ENCODE measurements around the gene MAGI1. TPM values are rescaled to one million over a fixed set of nuclear protein-coding genes. Genes with fewer than 3 reads are reported as not detected.
"Not testable (repeated sequence)": the region's sequence is repeated elsewhere in the genome, so short reads cannot be mapped to it uniquely, and the experiment has no call there.

MAGI1 gene
- total RNA-seq, 1 experiment from 2014 or later: 58.2 TPM

DNA sequence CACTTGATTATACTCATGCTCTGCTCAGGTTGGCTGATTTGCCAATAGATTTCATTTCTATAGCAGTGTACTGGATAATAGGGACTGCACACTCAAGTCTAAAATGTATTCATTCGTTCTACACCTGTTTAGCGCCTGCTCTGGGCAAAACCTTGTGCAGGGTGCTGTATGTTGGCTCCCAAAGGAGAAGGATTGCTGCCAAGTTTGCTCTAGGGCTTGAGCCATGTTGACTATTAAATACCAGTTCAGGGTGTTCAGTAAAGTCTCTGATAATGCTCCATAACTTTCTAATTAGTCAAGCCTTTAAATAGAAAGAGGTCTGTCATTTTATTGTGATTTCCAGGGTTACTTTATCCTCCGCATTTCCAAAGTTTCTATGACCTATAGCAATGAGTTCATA, 470.2 kb downstream of the MAGI1 start:
- CTCF ChIA-PET: no interaction called here
- Mint-ChIP-seq H3K9me3 (peaks cover 2% of the 10 kb centered on the region; the same call in 1 of the 2 replicates), H3K4me1 (peaks cover 18% of the 10 kb centered on the region), H3K4me3 (no peak overlapping the region), H3K27me3 (ENCODE audit: low read depth) (no peaks in the 10 kb centered on the region), H3K27ac (no peak overlapping the region), H3K36me3 (no peaks in the 10 kb centered on the region)
- POLR2A ChIA-PET: interaction anchor here (0.7 kb wide), 1 partner anchor 106 kb away, joined by 3 read pairs; no protein-coding TSS in a partner anchor
- TF ChIP-seq ZNF671 (CRISPR knock-in tag; IDR thresholded peaks at IDR 0.05): no peak
- TF ChIP-seq ZBTB21 (CRISPR knock-in tag; IDR thresholded peaks at IDR 0.05; ENCODE audit: borderline replicate concordance): no peak
- TF ChIP-seq, protein P1, sequence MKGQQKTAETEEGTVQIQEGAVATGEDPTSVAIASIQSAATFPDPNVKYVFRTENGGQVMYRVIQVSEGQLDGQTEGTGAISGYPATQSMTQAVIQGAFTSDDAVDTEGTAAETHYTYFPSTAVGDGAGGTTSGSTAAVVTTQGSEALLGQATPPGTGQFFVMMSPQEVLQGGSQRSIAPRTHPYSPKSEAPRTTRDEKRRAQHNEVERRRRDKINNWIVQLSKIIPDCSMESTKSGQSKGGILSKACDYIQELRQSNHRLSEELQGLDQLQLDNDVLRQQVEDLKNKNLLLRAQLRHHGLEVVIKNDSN (CRISPR knock-in tag; IDR thresholded peaks at IDR 0.05): no peak
- TF ChIP-seq JAZF1 (CRISPR knock-in tag; IDR thresholded peaks at IDR 0.05): no peak
- TF ChIP-seq ETV6 (CRISPR knock-in tag; IDR thresholded peaks at IDR 0.05): no peak
- no peak for DNase-seq (ENCODE audit: low spot score)
- ATAC-seq: no peak

GRCh38 chr3:65565744-65566143, 473.0 kb downstream of the MAGI1 start:
- CTCF ChIA-PET; H3K27ac Mint-ChIP-seq; H3K36me3 Mint-ChIP-seq; ATAC-seq; H3K4me3 Mint-ChIP-seq; DNase-seq (ENCODE audit: low spot score); POLR2A ChIA-PET; H3K9me3 Mint-ChIP-seq; H3K27me3 Mint-ChIP-seq (ENCODE audit: low read depth): not testable (repeated sequence)
- H3K4me1 Mint-ChIP-seq: peaks cover 33% of the 10 kb centered on the region

- H3K36me3 Mint-ChIP-seq: no peaks in the 10 kb centered on the region
- no peak overlapping the region for H3K27ac Mint-ChIP-seq
- no peak for DNase-seq (ENCODE audit: low spot score)
- TF ChIP-seq USF2 (CRISPR knock-in tag; IDR thresholded peaks at IDR 0.05): no peak
- TF ChIP-seq, protein P2, sequence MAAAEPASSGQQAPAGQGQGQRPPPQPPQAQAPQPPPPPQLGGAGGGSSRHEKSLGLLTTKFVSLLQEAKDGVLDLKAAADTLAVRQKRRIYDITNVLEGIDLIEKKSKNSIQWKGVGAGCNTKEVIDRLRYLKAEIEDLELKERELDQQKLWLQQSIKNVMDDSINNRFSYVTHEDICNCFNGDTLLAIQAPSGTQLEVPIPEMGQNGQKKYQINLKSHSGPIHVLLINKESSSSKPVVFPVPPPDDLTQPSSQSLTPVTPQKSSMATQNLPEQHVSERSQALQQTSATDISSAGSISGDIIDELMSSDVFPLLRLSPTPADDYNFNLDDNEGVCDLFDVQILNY (CRISPR knock-in tag; IDR thresholded peaks at IDR 0.05): no peak
- TF ChIP-seq ETV6 (CRISPR knock-in tag; IDR thresholded peaks at IDR 0.05): no peak
- TF ChIP-seq JUN (CRISPR knock-in tag; IDR thresholded peaks at IDR 0.05): no peak
- TF ChIP-seq TP53 (CRISPR knock-in tag; IDR thresholded peaks at IDR 0.05): no peak
- no peak for TF ChIP-seq CTCF (IDR thresholded peaks at IDR 0.05)
- TF ChIP-seq MXD4 (CRISPR knock-in tag; IDR thresholded peaks at IDR 0.05; ENCODE audit: borderline replicate concordance): no peak
- no peak for TF ChIP-seq NR3C1 (CRISPR knock-in tag; conservative IDR thresholded peaks at IDR 0.05; ENCODE audit: low read depth)
- TF ChIP-seq GRHL2 (CRISPR knock-in tag; IDR thresholded peaks at IDR 0.05; ENCODE audit: insufficient replicate concordance, severe bottlenecking): no peak
- TF ChIP-seq, protein P3, sequence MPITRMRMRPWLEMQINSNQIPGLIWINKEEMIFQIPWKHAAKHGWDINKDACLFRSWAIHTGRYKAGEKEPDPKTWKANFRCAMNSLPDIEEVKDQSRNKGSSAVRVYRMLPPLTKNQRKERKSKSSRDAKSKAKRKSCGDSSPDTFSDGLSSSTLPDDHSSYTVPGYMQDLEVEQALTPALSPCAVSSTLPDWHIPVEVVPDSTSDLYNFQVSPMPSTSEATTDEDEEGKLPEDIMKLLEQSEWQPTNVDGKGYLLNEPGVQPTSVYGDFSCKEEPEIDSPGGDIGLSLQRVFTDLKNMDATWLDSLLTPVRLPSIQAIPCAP (CRISPR knock-in tag; IDR thresholded peaks at IDR 0.05): no peak
- TF ChIP-seq STAT6 (CRISPR knock-in tag; conservative IDR thresholded peaks at IDR 0.05; ENCODE audit: low read depth): no peak
- TF ChIP-seq, protein P4, sequence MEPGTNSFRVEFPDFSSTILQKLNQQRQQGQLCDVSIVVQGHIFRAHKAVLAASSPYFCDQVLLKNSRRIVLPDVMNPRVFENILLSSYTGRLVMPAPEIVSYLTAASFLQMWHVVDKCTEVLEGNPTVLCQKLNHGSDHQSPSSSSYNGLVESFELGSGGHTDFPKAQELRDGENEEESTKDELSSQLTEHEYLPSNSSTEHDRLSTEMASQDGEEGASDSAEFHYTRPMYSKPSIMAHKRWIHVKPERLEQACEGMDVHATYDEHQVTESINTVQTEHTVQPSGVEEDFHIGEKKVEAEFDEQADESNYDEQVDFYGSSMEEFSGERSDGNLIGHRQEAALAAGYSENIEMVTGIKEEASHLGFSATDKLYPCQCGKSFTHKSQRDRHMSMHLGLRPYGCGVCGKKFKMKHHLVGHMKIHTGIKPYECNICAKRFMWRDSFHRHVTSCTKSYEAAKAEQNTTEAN (CRISPR knock-in tag; IDR thresholded peaks at IDR 0.05): no peak
- TF ChIP-seq, protein P5, sequence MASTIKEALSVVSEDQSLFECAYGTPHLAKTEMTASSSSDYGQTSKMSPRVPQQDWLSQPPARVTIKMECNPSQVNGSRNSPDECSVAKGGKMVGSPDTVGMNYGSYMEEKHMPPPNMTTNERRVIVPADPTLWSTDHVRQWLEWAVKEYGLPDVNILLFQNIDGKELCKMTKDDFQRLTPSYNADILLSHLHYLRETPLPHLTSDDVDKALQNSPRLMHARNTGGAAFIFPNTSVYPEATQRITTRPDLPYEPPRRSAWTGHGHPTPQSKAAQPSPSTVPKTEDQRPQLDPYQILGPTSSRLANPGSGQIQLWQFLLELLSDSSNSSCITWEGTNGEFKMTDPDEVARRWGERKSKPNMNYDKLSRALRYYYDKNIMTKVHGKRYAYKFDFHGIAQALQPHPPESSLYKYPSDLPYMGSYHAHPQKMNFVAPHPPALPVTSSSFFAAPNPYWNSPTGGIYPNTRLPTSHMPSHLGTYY (CRISPR knock-in tag; IDR thresholded peaks at IDR 0.05): no peak
- TF ChIP-seq TEAD1 (CRISPR knock-in tag; IDR thresholded peaks at IDR 0.05): no peak
- ChIA-PET POLR2A (interaction anchor here (0.6 kb wide), 1 partner anchor 74 kb away, joined by 5 read pairs; no protein-coding TSS in a partner anchor), CTCF (interaction anchor here (1.0 to 2.6 kb wide), 2 partner anchors 109 to 125 kb away, joined by 5 read pairs; no protein-coding TSS in a partner anchor)
- peaks cover 37% of the 10 kb centered on the region for H3K4me1 Mint-ChIP-seq
- no peak for ATAC-seq
- no peak overlapping the region for H3K4me3 Mint-ChIP-seq
- H3K27me3 Mint-ChIP-seq (ENCODE audit: low read depth): no peaks in the 10 kb centered on the region
- no peaks in the 10 kb centered on the region for H3K9me3 Mint-ChIP-seq
Observed at GRCh38 chr3:65564483-65564882, 474.2 kb downstream of the MAGI1 start.

Measured in WTC11 (cell line).